PFSK-1 (cell line): ENCODE data around the gene WDR20.

Source experiments
- POLR2AphosphoS5 ChIP-seq: IDR thresholded peaks from 2 replicates; pipeline ENCODE4 v1.6.1; 2012; ENCODE audit warnings: low read depth, mild to moderate bottlenecking, control low read depth, low read length, moderate library complexity
- TAF1 ChIP-seq: IDR thresholded peaks from 2 replicates; pipeline ENCODE4 v1.6.1; 2012; ENCODE audit warnings: low read length, control low read depth, borderline replicate concordance; ENCODE audit not compliant: insufficient read depth
- TF ChIP-seq, protein P1 (sequence below), 2 experiments: IDR thresholded peaks; 2 replicates each; pipeline versions ENCODE4 v1.6.1 to v1.8.0; 2011 to 2012; ENCODE audit warnings: low read depth in 2 of 2, low read length in 2 of 2, control low read depth in 1 of 2, inconsistent platforms in 1 of 2, mild to moderate bottlenecking in 1 of 2, moderate library complexity in 1 of 2; ENCODE audit not compliant: insufficient read depth in 1 of 2

DNA sequence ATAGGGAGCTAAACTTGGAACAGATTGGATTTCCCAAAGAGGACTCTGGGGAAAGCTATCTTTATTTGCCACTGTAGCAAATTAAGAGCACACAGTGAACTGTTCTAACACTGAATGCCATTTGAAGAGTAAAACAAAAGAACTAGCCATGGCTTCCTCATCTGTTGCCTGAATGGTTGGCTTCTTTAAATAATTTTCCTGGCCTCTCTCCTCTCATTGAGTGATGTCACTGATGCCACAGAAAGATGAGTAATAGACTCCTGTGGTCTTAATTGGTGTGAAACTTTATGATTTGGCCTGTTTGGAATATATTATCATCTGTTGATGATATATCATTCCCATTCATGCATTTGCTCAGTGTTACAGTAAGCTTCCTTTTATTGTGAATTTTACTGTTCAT, 42.5 kb downstream of the WDR20 start:
- TF ChIP-seq POLR2AphosphoS5: no peak
- TF ChIP-seq, protein P1, sequence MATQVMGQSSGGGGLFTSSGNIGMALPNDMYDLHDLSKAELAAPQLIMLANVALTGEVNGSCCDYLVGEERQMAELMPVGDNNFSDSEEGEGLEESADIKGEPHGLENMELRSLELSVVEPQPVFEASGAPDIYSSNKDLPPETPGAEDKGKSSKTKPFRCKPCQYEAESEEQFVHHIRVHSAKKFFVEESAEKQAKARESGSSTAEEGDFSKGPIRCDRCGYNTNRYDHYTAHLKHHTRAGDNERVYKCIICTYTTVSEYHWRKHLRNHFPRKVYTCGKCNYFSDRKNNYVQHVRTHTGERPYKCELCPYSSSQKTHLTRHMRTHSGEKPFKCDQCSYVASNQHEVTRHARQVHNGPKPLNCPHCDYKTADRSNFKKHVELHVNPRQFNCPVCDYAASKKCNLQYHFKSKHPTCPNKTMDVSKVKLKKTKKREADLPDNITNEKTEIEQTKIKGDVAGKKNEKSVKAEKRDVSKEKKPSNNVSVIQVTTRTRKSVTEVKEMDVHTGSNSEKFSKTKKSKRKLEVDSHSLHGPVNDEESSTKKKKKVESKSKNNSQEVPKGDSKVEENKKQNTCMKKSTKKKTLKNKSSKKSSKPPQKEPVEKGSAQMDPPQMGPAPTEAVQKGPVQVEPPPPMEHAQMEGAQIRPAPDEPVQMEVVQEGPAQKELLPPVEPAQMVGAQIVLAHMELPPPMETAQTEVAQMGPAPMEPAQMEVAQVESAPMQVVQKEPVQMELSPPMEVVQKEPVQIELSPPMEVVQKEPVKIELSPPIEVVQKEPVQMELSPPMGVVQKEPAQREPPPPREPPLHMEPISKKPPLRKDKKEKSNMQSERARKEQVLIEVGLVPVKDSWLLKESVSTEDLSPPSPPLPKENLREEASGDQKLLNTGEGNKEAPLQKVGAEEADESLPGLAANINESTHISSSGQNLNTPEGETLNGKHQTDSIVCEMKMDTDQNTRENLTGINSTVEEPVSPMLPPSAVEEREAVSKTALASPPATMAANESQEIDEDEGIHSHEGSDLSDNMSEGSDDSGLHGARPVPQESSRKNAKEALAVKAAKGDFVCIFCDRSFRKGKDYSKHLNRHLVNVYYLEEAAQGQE (IDR thresholded peaks at IDR 0.05; ENCODE audit: insufficient read depth in 1 of 2, low read depth in 2 of 2, low read length in 2 of 2): no peak
- TF ChIP-seq TAF1: no peak
